Tibial nerve (tissue), 4 donors: ENCODE measurements around the gene ACSM5. TPM values are rescaled to one million over a fixed set of nuclear protein-coding genes. Genes with fewer than 3 reads are reported as not detected.

ENCODE experiments used
- DNase-seq, 2 donors: peaks; one replicate each; pipeline ENCODE4 v3.0.0-alpha.2; 2019; ENCODE audit warnings: low spot score in 2 of 2
- H3K27ac ChIP-seq, 4 donors: fragments of 200-600 bp; sonication (generic) in 3 of 4; one replicate each; pipeline ENCODE4 v1.5.1; 2017 to 2019; ENCODE audit warnings: mild to moderate bottlenecking in 1 of 4
- H3K27me3 ChIP-seq, 2 donors: fragments of 200-600 bp; sonication (generic) in 1 of 2; one replicate each; pipeline versions ENCODE4 v1.5.1 to v1.6.0; 2017 to 2019
- H3K36me3 ChIP-seq, 3 donors: fragments of 200-600 bp; sonication (generic); one replicate each; pipeline ENCODE4 v1.5.1; 2018 to 2019
- H3K4me1 ChIP-seq, 4 donors: fragments of 200-600 bp; sonication (generic) in 3 of 4; one replicate each; pipeline ENCODE4 v1.5.1; 2017 to 2019
- H3K4me3 ChIP-seq, 4 donors: fragments of 200-600 bp; sonication (generic) in 3 of 4; one replicate each; pipeline ENCODE4 v1.5.1; 2017 to 2019; ENCODE audit warnings: mild to moderate bottlenecking in 1 of 4, moderate library complexity in 1 of 4
- H3K9me3 ChIP-seq, 4 donors: fragments of 200-600 bp; sonication (generic) in 3 of 4; one replicate each; pipeline ENCODE4 v1.5.1; 2017 to 2019
- CTCF ChIP-seq, 5 experiments: fragments of 200-600 bp in 3 of 5; fragments of 450-650 bp in 2 of 5; sonication (generic) in 3 of 5; IDR thresholded peaks; one replicate each; pipeline ENCODE4 v1.5.1; 2016 to 2019; ENCODE audit warnings: antibody characterized with exemption in 5 of 5, mild to moderate bottlenecking in 3 of 5, moderate library complexity in 2 of 5
- EP300 ChIP-seq, 2 donors: sonication (generic); formaldehyde crosslinking; IDR thresholded peaks; one replicate each; pipeline ENCODE4 v1.6.1; 2017; ENCODE audit warnings: antibody characterized with exemption in 2 of 2, mild to moderate bottlenecking in 1 of 2
- POLR2A ChIP-seq, 2 donors: fragments of 450-650 bp; IDR thresholded peaks; one replicate each; pipeline ENCODE4 v1.6.1; 2017; ENCODE audit warnings: antibody characterized with exemption in 2 of 2, mild to moderate bottlenecking in 2 of 2, moderate library complexity in 2 of 2
- WGBS, 2 donors: methylation state at CpG; one replicate each; pipeline ENCODE4 v1.1.5; 2018; 5-methylcytosine and 5-hydroxymethylcytosine counted together
- total RNA-seq, 4 donors: library from RNA; depleted of rRNA; stranded (reverse); fragments of >200 nt; gene quantifications; one replicate each; pipeline ENCODE4 v1.1.0, GENCODE V29; 2016

The ACSM5 gene
- total RNA-seq, 4 donors from 2014 or later = 10.5 to 25.1 (median 20.2) TPM

DNA sequence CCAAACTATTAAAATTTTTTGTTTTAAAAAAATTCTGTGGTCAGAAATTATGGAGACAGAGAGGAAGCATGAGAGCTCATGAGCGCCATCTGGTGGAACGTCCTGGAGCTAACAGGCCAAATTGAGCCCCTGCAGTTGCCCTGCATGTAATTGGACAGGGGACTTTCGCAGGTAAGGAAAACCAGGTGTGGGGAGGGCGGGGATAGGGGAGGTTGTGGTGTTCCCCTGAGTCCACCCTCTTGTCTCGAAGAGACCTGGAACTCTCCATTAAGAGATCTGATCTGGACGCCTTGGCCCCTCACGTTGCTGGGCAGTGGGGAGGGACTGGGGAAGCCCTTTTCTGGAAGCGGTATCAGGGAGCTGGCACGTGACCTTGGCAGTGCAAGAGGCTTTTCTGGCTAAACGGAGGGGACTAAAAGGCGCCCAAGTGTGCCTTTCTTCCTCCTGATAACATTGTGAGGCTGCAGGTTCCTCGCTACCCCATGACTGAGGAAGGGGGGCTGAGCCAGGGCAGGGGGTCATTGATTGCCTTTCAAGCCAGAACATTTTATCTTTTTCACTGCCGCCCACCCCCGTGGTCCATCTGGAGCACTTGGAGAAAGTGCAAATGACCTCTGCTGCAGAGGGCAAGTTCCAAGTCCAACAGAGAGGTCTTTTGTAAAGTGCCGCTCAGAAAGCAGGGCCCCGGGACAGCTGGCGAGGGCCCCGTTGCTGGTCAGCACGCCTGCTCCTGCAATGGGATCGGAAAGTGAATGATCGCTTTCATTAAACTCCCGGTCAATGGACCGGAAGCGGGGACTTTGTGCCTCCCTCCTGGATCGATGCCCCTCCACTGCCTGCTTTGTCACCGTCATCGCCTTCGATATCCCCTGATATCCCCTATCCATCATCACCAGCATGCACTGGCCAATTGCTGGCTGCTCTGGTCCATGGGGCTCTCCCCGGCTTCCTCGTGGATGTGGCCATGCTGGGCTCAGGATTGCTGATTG is 23.2 kb upstream of the ACSM5 start:
- DNase-seq = peak; percentile 25 to 55
- Histone ChIP-seq H3K4me1 (peaks cover 0 to 17% (median 3%) of the 10 kb centered on the region in 4 donors), H3K9me3 (no peaks in the 10 kb centered on the region), H3K4me3 (peak overlapping the region in 1 of 4 donors; percentile 17), H3K27ac (no peak overlapping the region), H3K27me3 (no peaks in the 10 kb centered on the region), H3K36me3 (no peaks in the 10 kb centered on the region)
- TF ChIP-seq CTCF (IDR thresholded peaks at IDR 0.05) (peak; percentile 37 to 83 (median 75)), EP300 (IDR thresholded peaks at IDR 0.05) (no peak)
- 7 to 22% methylated on average over 30 of the region's 30 CpGs for WGBS, 2 donors

- Histone ChIP-seq H3K36me3 (no peaks in the 10 kb centered on the region), H3K9me3 (no peaks in the 10 kb centered on the region)
- 94 to 95% methylated on average over 3 of the region's 3 CpGs for WGBS, 2 donors
These were observed 21.4 kb upstream of the ACSM5 start for GRCh38 chr16:20387978-20388377.

GRCh38 chr16:20388854-20389253 is 20.5 kb upstream of the ACSM5 start:
- WGBS, 2 donors = 75% methylated on average over 1 of the region's 1 CpG
- no peaks in the 10 kb centered on the region for H3K27me3 ChIP-seq
- no peak for DNase-seq
- H3K9me3 ChIP-seq = no peaks in the 10 kb centered on the region
- no peak overlapping the region for H3K27ac ChIP-seq
- peaks cover 0 to 14% (median 3%) of the 10 kb centered on the region in 4 donors for H3K4me1 ChIP-seq
- no peak overlapping the region for H3K4me3 ChIP-seq
- TF ChIP-seq EP300 (IDR thresholded peaks at IDR 0.05) (no peak), CTCF (IDR thresholded peaks at IDR 0.05) (no peak), POLR2A (IDR thresholded peaks at IDR 0.05) (no peak)
- H3K36me3 ChIP-seq = no peaks in the 10 kb centered on the region

More at GRCh38 chr16:20387978-20388377, 21.4 kb upstream of the ACSM5 start:
- TF ChIP-seq POLR2A (IDR thresholded peaks at IDR 0.05) (no peak), CTCF (IDR thresholded peaks at IDR 0.05) (no peak)
- Histone ChIP-seq H3K27ac (no peak overlapping the region), H3K4me1 (peaks cover 0 to 17% (median 3%) of the 10 kb centered on the region in 4 donors), H3K4me3 (no peak overlapping the region), H3K27me3 (no peaks in the 10 kb centered on the region)
- DNase-seq = no peak

DNA sequence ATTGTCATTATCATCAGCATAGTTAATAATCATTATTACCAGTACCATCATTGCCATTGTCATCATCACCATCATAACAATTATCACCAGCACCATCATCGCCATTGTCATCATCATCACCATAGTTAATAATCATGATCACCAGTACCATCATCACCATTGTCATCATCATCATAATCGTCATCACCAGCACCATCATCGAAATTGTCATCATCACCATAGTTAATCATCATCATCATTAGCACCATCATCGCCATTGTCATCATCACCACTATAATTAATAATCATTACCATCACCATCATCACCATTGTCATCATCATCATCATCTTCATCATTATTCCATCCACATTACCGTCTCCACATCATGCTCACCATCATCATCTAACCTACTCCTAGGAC is 18.3 kb upstream of the ACSM5 start:
- 86 to 93% methylated on average over 5 of the region's 5 CpGs for WGBS, 2 donors
- H3K27me3 ChIP-seq = no peaks in the 10 kb centered on the region
- TF ChIP-seq CTCF (IDR thresholded peaks at IDR 0.05) (no peak), EP300 (IDR thresholded peaks at IDR 0.05) (no peak), POLR2A (IDR thresholded peaks at IDR 0.05) (no peak)

More for the DNA sequence above, 18.3 kb upstream of the ACSM5 start:
- Histone ChIP-seq H3K27ac (no peak overlapping the region), H3K9me3 (no peaks in the 10 kb centered on the region), H3K36me3 (no peaks in the 10 kb centered on the region), H3K4me3 (no peak overlapping the region), H3K4me1 (peaks cover 0 to 7% (median under 1%) of the 10 kb centered on the region in 4 donors)
- DNase-seq = no peak
